Naive thymus-derived CD4-positive, alpha-beta T cell (primary cell): ENCODE results near the gene NR2F6. TPM values are rescaled to one million over a fixed set of nuclear protein-coding genes. Genes with fewer than 3 reads are reported as not detected.

Experiments used
- ATAC-seq: fragments of 150-1000 bp; cut with Tn5 transposase; 2 replicates; pipeline ENCODE4 v1.10.0; 2021; ENCODE audit warnings: mild to moderate bottlenecking, moderate library complexity
- CTCF ChIA-PET: fragments of 350-600 bp; sonication (Branson Sonifier 250); formaldehyde crosslinking; loops from one replicate; lab custom pipeline; 2021; ENCODE audit warnings: antibody characterized with exemption; lab: Charles Lee
- POLR2A ChIA-PET: fragments of 350-600 bp; sonication (Branson Sonifier 250); formaldehyde crosslinking; loops from one replicate; lab custom pipeline; 2021; ENCODE audit warnings: antibody characterized with exemption, inconsistent platforms; lab: Charles Lee
- DNase-seq, 9 donors: peaks; one replicate each; pipeline versions ENCODE4 v3.0.0 to v3.0.0-alpha.2; 2020 to 2022; ENCODE audit warnings: mixed read lengths in 1 of 9
- H3K27ac ChIP-seq: one replicate; pipeline ENCODE4 v1.7.0; 2013; ENCODE audit warnings: mild to moderate bottlenecking, low read depth, low read length, moderate library complexity
- H3K27me3 ChIP-seq, 2 donors: one replicate each; pipeline ENCODE4 v1.7.0; 2013; ENCODE audit warnings: low read length in 2 of 2, mild to moderate bottlenecking in 2 of 2, moderate library complexity in 2 of 2; ENCODE audit not compliant: control insufficient read depth in 2 of 2, insufficient read depth in 2 of 2
- H3K36me3 ChIP-seq, 3 experiments: 1 replicate in 2 of 3; 2 replicates in 1 of 3; pipeline ENCODE4 v1.7.0; 2013; ENCODE audit warnings: low read length in 3 of 3, mild to moderate bottlenecking in 3 of 3, moderate library complexity in 1 of 3; ENCODE audit not compliant: insufficient read depth in 3 of 3, control insufficient read depth in 2 of 3
- H3K4me1 ChIP-seq, 2 donors: one replicate each; pipeline ENCODE4 v1.7.0; 2013; ENCODE audit warnings: low read length in 2 of 2, mild to moderate bottlenecking in 2 of 2, moderate library complexity in 1 of 2; ENCODE audit not compliant: control insufficient read depth in 2 of 2, insufficient read depth in 2 of 2
- H3K4me3 ChIP-seq: 2 replicates; pipeline ENCODE4 v1.7.0; 2013; ENCODE audit warnings: mild to moderate bottlenecking, low read length
- H3K9me3 ChIP-seq, 3 experiments: 1 replicate in 2 of 3; 2 replicates in 1 of 3; pipeline ENCODE4 v1.7.0; 2013; ENCODE audit warnings: low read length in 3 of 3; ENCODE audit not compliant: control insufficient read depth in 2 of 3
- H3K27ac Mint-ChIP-seq, 9 donors: one replicate each; pipeline ENCODE4 v1.8.0; 2020 to 2022; ENCODE audit warnings: mixed read lengths in 9 of 9, mild to moderate bottlenecking in 8 of 9, moderate library complexity in 5 of 9, inconsistent platforms in 2 of 9
- H3K27me3 Mint-ChIP-seq, 5 donors: one replicate each; pipeline ENCODE4 v1.8.0; 2021 to 2022; ENCODE audit warnings: mixed read lengths in 5 of 5, mild to moderate bottlenecking in 1 of 5
- H3K36me3 Mint-ChIP-seq, 5 donors: one replicate each; pipeline ENCODE4 v1.8.0; 2020 to 2022; ENCODE audit warnings: mixed read lengths in 5 of 5, mild to moderate bottlenecking in 3 of 5, inconsistent platforms in 1 of 5
- H3K4me1 Mint-ChIP-seq, 7 donors: one replicate each; pipeline ENCODE4 v1.8.0; 2020 to 2022; ENCODE audit warnings: mixed read lengths in 7 of 7, mild to moderate bottlenecking in 3 of 7, inconsistent platforms in 1 of 7
- H3K4me3 Mint-ChIP-seq, 10 donors: one replicate each; pipeline ENCODE4 v1.8.0; 2020 to 2022; ENCODE audit warnings: mild to moderate bottlenecking in 10 of 10, mixed read lengths in 10 of 10, moderate library complexity in 6 of 10, inconsistent platforms in 2 of 10
- H3K9me3 Mint-ChIP-seq, 11 donors: one replicate each; pipeline ENCODE4 v1.8.0; 2020 to 2022; ENCODE audit warnings: mixed read lengths in 11 of 11, mild to moderate bottlenecking in 4 of 11, inconsistent platforms in 1 of 11, moderate library complexity in 1 of 11
- intact Hi-C, 2 donors: fragments of 100-400 bp; cut with micrococcal nuclease; formaldehyde crosslinking; loops; one replicate each; pipeline ENCODE4 v1.15.1; 2023
- polyA plus RNA-seq, 2 donors: library from polyadenylated mRNA; unstranded; fragments of 300-500 nt; fragmentation: Illumina TruSeq; gene quantifications; one replicate each; pipeline ENCODE4 v1.2.3, GENCODE V29; 2021
- total RNA-seq, 6 experiments: library from RNA in 5 of 6; stranded (reverse) in 5 of 6; gene quantifications; 1 replicate in 5 of 6; 2 replicates in 1 of 6; pipeline ENCODE4 v1.2.3 and lab custom pipeline; 2021 to 2026

The NR2F6 gene
- total and polyA plus RNA-seq, 7 experiments from 2014 or later, result 1.4 to 7.8 (median 2.7) TPM

DNA sequence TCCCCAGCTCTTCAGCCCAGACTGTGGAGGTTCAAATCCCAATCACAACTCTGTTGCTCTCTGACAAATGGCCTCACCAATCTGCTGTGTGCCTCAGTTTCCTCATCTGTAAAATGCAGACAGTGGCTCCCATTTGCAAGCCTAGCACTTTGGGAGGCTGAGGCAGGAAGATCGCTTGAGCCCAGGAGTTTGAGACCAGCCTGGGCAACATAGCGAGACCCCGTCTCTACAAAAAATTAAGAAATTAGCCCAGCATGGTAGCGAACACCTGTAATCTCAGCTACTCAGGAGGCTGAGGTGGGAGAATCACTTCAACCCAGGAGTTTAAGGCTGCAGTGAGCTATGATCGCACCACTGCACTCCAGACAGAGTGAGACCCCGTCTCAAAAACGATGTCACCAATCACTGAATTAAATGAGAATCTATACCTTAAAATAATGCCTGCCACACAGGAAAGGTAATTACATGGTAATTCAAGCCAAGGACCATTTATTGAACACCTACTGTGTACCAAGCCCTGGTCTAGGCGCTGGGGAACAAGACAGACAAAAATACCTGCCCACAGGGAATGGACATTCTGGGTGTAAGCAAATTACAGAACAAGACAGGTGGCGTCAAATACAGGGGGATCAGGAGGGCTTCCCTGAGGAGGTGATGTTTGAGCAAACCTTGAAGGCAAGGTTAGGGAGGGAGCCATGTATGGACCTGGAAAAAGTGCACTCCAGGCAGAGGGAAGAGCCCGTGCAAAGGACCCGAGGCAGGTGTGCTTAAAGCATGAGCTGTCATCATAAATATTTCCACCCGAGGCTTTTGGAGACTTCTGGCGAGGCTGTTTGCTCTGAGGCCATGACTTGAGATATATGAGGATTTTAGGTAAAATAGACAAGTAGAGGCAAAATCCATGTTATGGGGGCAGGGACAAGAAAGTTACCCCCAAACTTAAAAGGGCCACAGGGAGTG is 7.7 kb downstream of the NR2F6 start:
- no peaks in the 10 kb centered on the region for H3K27me3 ChIP-seq
- no peak for ATAC-seq
- H3K27ac Mint-ChIP-seq, result peak overlapping the region in 3 of 9 donors; percentile 16 to 52 (median 40)
- H3K9me3 ChIP-seq, result no peaks in the 10 kb centered on the region
- peak overlapping the region in 6 of 10 donors; percentile 23 to 82 (median 38) for H3K4me3 Mint-ChIP-seq
- H3K4me3 ChIP-seq, result no peak overlapping the region
- CTCF ChIA-PET, result interaction anchor here (1.4 kb wide), 1 partner anchor 23 kb away, joined by 5 read pairs; the partner anchor contains the start of gene USE1
- no peak overlapping the region for H3K27ac ChIP-seq
- no peaks in the 10 kb centered on the region for H3K36me3 ChIP-seq
- intact Hi-C loops, result no loop called here
- H3K4me1 ChIP-seq, result peaks cover 0 to 11% of the 10 kb centered on the region in 2 donors
- H3K36me3 Mint-ChIP-seq, result no peaks in the 10 kb centered on the region
- no peaks in the 10 kb centered on the region for H3K9me3 Mint-ChIP-seq
- DNase-seq, result no peak
- H3K27me3 Mint-ChIP-seq, result no peaks in the 10 kb centered on the region
- POLR2A ChIA-PET, result interaction anchor here (4.2 kb wide), 1 partner anchor 22 kb away, joined by 30 read pairs; the partner anchor contains the start of gene USE1
- H3K4me1 Mint-ChIP-seq, result peaks cover 4 to 22% (median 16%) of the 10 kb centered on the region in 7 donors

DNA sequence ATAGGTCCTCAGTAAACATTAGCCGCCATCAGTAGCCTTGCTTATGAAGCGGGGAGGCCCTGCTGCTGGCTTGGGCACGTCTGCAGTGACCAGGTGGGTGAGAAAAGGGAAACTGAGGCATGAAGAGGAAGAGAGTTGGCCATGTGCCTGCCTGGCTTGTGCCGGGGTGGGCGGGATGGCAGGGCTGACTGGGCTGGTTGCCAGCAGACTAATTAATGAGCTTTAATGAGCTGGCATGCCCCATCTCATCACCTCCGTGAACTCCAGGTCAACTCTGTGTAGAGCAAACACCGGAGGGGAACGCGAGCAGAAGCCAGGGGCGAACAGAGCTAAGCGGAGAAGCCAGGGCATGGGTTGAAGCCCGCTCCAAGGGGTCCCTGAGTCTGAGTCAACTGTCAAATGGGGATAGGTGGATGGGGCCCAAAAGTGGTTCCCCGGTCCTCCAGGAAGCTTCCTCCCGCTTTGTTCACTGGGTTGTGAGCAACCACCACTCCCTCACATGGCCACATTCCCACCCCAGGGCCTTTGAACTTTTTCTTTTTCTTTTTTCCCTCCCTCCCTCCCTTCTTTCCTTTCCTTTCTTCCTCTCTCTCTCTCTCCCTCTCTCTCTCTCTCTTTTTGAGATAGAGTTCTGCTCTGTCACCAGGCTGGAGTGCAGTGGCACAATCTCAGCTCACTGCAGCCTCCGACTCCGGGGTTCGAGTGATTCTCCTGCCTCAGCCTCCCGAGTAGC is 8.7 kb downstream of the NR2F6 start:
- ATAC-seq, result no peak

DNA sequence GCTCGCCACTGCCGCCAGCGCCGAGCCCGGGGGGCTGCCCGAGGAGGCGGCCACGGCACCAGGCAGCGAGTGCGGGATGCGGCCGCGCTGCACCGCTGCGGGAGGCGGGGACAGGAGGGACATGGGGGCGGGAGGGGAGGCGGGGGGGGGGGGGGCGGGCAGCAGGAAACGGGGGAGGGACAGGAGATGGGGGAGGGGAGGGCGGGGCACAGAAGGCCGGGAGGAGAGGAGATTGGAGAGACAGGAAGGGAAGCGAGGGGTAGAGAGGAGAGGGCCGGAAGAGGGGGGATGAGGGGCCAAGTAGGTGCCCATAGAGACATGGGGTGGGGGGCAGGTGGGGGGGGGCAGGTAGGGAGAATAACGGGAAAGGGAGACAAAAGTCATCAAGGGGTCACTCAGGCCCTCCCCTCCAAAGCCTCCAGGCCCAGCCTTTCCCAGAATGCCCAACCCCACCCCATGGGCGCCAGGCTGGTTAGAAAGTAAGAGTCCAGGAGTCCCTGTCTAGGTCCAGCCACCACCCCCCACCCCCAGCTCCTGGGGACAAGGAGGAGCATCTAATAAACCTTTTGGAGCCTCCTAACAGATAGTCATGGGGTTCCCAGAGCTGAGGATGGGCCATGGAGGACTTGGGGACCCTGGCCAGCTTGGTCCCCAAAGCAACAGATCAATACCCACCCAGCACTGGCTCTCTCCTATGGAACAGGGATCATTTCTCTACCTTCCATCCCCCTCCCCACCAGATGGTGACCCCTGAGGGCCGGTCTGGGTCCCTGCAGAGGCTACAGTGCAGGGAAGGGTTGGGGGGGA is 9.5 kb downstream of the NR2F6 start:
- H3K36me3 ChIP-seq, result peaks cover 0 to 4% (median 3%) of the 10 kb centered on the region in 3 experiments
- intact Hi-C loops, result loop anchor here (1.0 to 2.0 kb wide), 12 partner anchors 9 to 169 kb away; partner anchors contain the start of genes OCEL1 (in 2 of the 2), USE1 (in 2 of the 2), BABAM1 (in 1 of the 2) and HAUS8 (in 1 of the 2)
- no peaks in the 10 kb centered on the region for H3K9me3 ChIP-seq
- Mint-ChIP-seq H3K27ac (peak overlapping the region in 1 of 9 donors; percentile 23), H3K4me1 (peaks cover 4 to 22% (median 16%) of the 10 kb centered on the region in 7 donors), H3K27me3 (no peaks in the 10 kb centered on the region), H3K4me3 (peak overlapping the region in 9 of 10 donors; percentile 39 to 88 (median 67)), H3K36me3 (peaks cover 0 to 3% (median 0%) of the 10 kb centered on the region in 5 donors), H3K9me3 (no peaks in the 10 kb centered on the region)
- H3K27me3 ChIP-seq, result no peaks in the 10 kb centered on the region
- ChIA-PET POLR2A (interaction anchor here (0.5 to 4.2 kb wide), 14 partner anchors 8 to 169 kb away, joined by 3 to 37 read pairs (median 6); partner anchors contain the start of genes BABAM1, OCEL1, USE1 and USHBP1), CTCF (interaction anchor here (0.6 to 2.2 kb wide), 9 partner anchors 10 to 783 kb away, joined by 3 to 13 read pairs (median 3); partner anchors contain the start of genes OCEL1 and USE1)
- no peak for DNase-seq
- peak; percentile 49 for ATAC-seq
- H3K4me1 ChIP-seq, result peaks cover 0 to 11% of the 10 kb centered on the region in 2 donors
- H3K27ac ChIP-seq, result peak overlapping the region; percentile 64
- H3K4me3 ChIP-seq, result peak overlapping the region; percentile 74

More for the DNA sequence above, 8.7 kb downstream of the NR2F6 start:
- Mint-ChIP-seq H3K4me1 (peaks cover 4 to 22% (median 16%) of the 10 kb centered on the region in 7 donors), H3K27me3 (no peaks in the 10 kb centered on the region), H3K27ac (peak overlapping the region in 2 of 9 donors; percentile 23 to 40), H3K36me3 (peaks cover 0 to under 1% (median 0%) of the 10 kb centered on the region in 5 donors), H3K9me3 (no peaks in the 10 kb centered on the region), H3K4me3 (peak overlapping the region in 7 of 10 donors; percentile 27 to 88 (median 41))
- ChIA-PET POLR2A (interaction anchor here (0.5 to 4.2 kb wide), 4 partner anchors 11 to 38 kb away, joined by 3 to 37 read pairs (median 17); partner anchors contain the start of genes OCEL1 and USE1), CTCF (interaction anchor here (1.1 to 2.2 kb wide), 3 partner anchors 11 to 32 kb away, joined by 3 to 13 read pairs (median 5); partner anchors contain the start of genes OCEL1 and USE1)
- intact Hi-C loops, result no loop called here
- H3K4me3 ChIP-seq, result no peak overlapping the region
- H3K27me3 ChIP-seq, result no peaks in the 10 kb centered on the region
- H3K27ac ChIP-seq, result no peak overlapping the region
- H3K36me3 ChIP-seq, result peaks cover 0 to 2% (median 1%) of the 10 kb centered on the region in 3 experiments
- H3K4me1 ChIP-seq, result peaks cover 0 to 11% of the 10 kb centered on the region in 2 donors
- DNase-seq, result no peak
- no peaks in the 10 kb centered on the region for H3K9me3 ChIP-seq

DNA sequence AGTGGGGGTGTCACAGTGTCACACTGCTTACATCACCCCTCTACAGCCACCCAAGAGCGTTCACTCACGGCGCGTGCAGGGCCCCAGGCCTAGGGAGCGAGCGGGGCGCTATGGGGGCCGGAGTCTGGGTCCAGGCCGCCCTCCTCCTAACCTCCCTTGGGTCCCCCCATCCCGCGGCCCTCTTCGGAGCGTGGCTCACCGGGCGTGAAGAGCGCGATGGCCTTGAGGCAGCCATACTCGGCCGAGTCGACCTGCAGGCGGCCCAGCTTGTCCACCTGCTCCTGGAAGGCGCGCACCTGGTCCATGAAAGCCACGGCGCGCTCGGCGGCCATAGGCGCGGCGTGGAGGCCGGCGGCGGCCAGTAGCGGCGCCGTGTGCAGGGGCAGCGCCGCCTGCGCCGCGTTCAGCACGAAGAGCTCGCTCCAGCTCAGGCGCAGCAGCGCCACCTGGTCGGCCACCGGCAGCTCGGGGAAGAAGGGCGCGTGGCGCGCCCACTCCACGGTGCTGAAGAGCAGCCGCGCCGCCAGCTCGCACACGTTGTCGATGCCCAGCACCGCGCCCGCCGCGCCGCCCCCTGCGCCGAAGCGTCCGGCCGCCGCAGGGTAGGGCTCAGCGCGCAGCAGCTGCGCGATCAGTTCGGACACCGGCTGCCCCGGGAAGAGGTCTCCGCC is 10.3 kb downstream of the NR2F6 start:
- POLR2A ChIA-PET, result interaction anchor here (0.6 to 4.2 kb wide), 15 partner anchors 9 to 844 kb away, joined by 3 to 37 read pairs (median 6); partner anchors contain the start of genes BABAM1, OCEL1, USE1 and USHBP1
- Histone ChIP-seq H3K27ac (peak overlapping the region; percentile 64), H3K4me1 (peaks cover 0 to 11% of the 10 kb centered on the region in 2 donors), H3K27me3 (no peaks in the 10 kb centered on the region), H3K36me3 (peaks cover 0 to 4% (median 3%) of the 10 kb centered on the region in 3 experiments), H3K9me3 (no peaks in the 10 kb centered on the region), H3K4me3 (peak overlapping the region; percentile 74)
- intact Hi-C loops, result loop anchor here (1.0 to 2.0 kb wide), 12 partner anchors 9 to 169 kb away; partner anchors contain the start of genes OCEL1 (in 2 of the 2), USE1 (in 2 of the 2), BABAM1 (in 1 of the 2) and HAUS8 (in 1 of the 2)
- Mint-ChIP-seq H3K36me3 (peaks cover 0 to 3% (median 0%) of the 10 kb centered on the region in 5 donors), H3K4me3 (peak overlapping the region; percentile 67 to 88 (median 82)), H3K27ac (peak overlapping the region in 4 of 9 donors; percentile 12 to 77 (median 58)), H3K27me3 (no peaks in the 10 kb centered on the region), H3K9me3 (no peaks in the 10 kb centered on the region), H3K4me1 (peaks cover 4 to 22% (median 13%) of the 10 kb centered on the region in 7 donors)
- CTCF ChIA-PET, result interaction anchor here (0.6 to 2.2 kb wide), 8 partner anchors 10 to 782 kb away, joined by 3 to 13 read pairs (median 4); partner anchors contain the start of genes OCEL1 and USE1
- peak; percentile 62 to 75 (median 73) for DNase-seq
- ATAC-seq, result peak; percentile 95

DNA sequence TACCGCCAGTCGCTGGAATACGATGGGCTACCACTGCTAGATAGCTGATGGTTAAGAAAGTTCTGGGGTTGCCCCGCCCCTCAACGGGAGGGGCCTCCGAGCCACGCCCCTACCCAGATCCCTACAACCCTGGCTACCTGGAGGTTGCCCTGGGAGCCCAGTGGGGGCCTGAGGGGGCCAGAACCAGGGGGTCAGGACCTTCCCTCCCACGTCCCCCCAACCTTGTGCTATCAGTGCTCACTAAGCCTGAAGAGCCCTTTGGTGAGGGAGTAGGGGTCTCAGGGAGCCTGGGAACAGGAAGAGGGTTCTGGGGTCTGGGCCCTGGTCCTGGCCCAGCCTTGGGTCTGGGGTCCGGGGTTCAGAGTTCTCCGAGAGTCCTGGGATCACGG is 10.8 kb downstream of the NR2F6 start:
- Histone ChIP-seq H3K4me1 (peaks cover 0 to 11% of the 10 kb centered on the region in 2 donors), H3K36me3 (peaks cover 0 to 8% (median 3%) of the 10 kb centered on the region in 3 experiments), H3K9me3 (no peaks in the 10 kb centered on the region), H3K27me3 (no peaks in the 10 kb centered on the region), H3K4me3 (peak overlapping the region; percentile 74), H3K27ac (peak overlapping the region; percentile 64)
- no peaks in the 10 kb centered on the region for H3K9me3 Mint-ChIP-seq
- H3K4me1 Mint-ChIP-seq, result peaks cover 4 to 22% (median 13%) of the 10 kb centered on the region in 7 donors
- DNase-seq, result peak; percentile 32 to 76 (median 45)
- intact Hi-C loops, result loop anchor here (1.0 to 2.0 kb wide), 12 partner anchors 9 to 168 kb away; partner anchors contain the start of genes OCEL1 (in 2 of the 2), USE1 (in 2 of the 2), BABAM1 (in 1 of the 2) and HAUS8 (in 1 of the 2)
- ChIA-PET CTCF (interaction anchor here (0.8 to 2.2 kb wide), 6 partner anchors 9 to 186 kb away, joined by 3 to 13 read pairs (median 5); partner anchors contain the start of genes OCEL1 and USE1), POLR2A (interaction anchor here (0.7 to 4.2 kb wide), 12 partner anchors 9 to 670 kb away, joined by 3 to 37 read pairs (median 6); partner anchors contain the start of genes BABAM1, OCEL1, USE1 and USHBP1)
- peak overlapping the region; percentile 67 to 88 (median 82) for H3K4me3 Mint-ChIP-seq
- peak; percentile 74 for ATAC-seq
- H3K36me3 Mint-ChIP-seq, result peaks cover 0 to 3% (median 0%) of the 10 kb centered on the region in 5 donors
- H3K27me3 Mint-ChIP-seq, result no peaks in the 10 kb centered on the region
- peak overlapping the region in 4 of 9 donors; percentile 12 to 77 (median 58) for H3K27ac Mint-ChIP-seq
